ENCODE data around the gene SLC12A5.

SLC12A5 gene

DNA sequence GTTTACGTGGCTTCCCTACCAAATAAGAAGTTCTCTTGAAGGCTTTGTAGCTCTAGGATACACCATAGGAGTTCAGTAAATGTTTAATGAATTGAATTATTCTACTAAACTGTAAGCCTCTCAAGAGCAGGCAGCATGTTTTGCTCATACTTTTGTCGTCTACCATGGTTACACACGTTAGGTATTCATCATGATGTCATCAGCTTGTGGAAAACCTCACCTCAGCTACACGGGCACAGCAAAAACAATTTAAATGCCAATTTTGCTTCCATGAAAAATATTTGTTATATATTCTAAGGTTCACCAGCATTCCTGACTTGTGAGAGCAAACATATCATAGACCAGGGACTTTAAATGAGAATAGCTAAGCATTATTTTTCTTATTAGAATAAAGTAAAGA, 44.0 kb downstream of the SLC12A5 start:
- H3K79me2 ChIP-seq (ENCODE audit: low read length): peaks cover 9% of the 10 kb centered on the region; the same call in 1 of the 2 replicates
- TF ChIP-seq EZH2 (optimal IDR thresholded peaks at IDR 0.05; ENCODE audit: low read depth, low read length) (no peak), CTCF (IDR thresholded peaks at IDR 0.05; ENCODE audit: low read length) (no peak), EZH2phosphoT487 (IDR thresholded peaks at IDR 0.05; ENCODE audit: low read length) (no peak)
- no peak overlapping the region for H3K9ac ChIP-seq (ENCODE audit: low read length)
- H3K9me2 ChIP-seq (replicated peaks; ENCODE audit: insufficient read depth, low read length): no peaks in the 10 kb centered on the region
- H3K27me3 ChIP-seq (replicated peaks; ENCODE audit: insufficient read depth, low read length): no peaks in the 10 kb centered on the region
- no peak overlapping the region for H3K4me2 ChIP-seq (ENCODE audit: low read depth, low read length)
- H3K4me3 ChIP-seq (ENCODE audit: low read length): no peak overlapping the region
- H3K27ac ChIP-seq (ENCODE audit: low read length): no peak overlapping the region
- no peaks in the 10 kb centered on the region for H3K9me3 ChIP-seq (replicated peaks; ENCODE audit: insufficient read depth, low read length)
- peaks cover 7% of the 10 kb centered on the region for H3K4me1 ChIP-seq (ENCODE audit: low read length)
- no peaks in the 10 kb centered on the region for H3F3A ChIP-seq (ENCODE audit: insufficient read depth, low read length)
- no peak for DNase-seq
- peaks cover 4% of the 10 kb centered on the region; the same call in 1 of the 2 replicates for H4K20me1 ChIP-seq (ENCODE audit: insufficient read depth, low read length)
- H3K36me3 ChIP-seq (replicated peaks; ENCODE audit: insufficient read depth, low read length): peaks cover 5% of the 10 kb centered on the region; the same call in 1 of the 2 replicates
- no peak overlapping the region for H2AFZ ChIP-seq (ENCODE audit: low read length)

- H3K9ac ChIP-seq (ENCODE audit: low read length): no peak overlapping the region
- H3K4me3 ChIP-seq (ENCODE audit: low read length): no peak overlapping the region
- H3K27me3 ChIP-seq (replicated peaks; ENCODE audit: insufficient read depth, low read length): no peaks in the 10 kb centered on the region
- no peaks in the 10 kb centered on the region for H3F3A ChIP-seq (ENCODE audit: insufficient read depth, low read length)
- peaks cover 9% of the 10 kb centered on the region; the same call in 1 of the 2 replicates for H3K79me2 ChIP-seq (ENCODE audit: low read length)
- H3K36me3 ChIP-seq (replicated peaks; ENCODE audit: insufficient read depth, low read length): 0 out of 2 replicates have a peak, but pooled peaks cover 5% of the 10 kb centered on the region
- no peak for TF ChIP-seq EZH2phosphoT487 (IDR thresholded peaks at IDR 0.05; ENCODE audit: low read length)
- no peak for TF ChIP-seq EZH2 (optimal IDR thresholded peaks at IDR 0.05; ENCODE audit: low read depth, low read length)
- TF ChIP-seq CTCF (IDR thresholded peaks at IDR 0.05; ENCODE audit: low read length): no peak
- peaks cover 4% of the 10 kb centered on the region; the same call in 1 of the 2 replicates for H4K20me1 ChIP-seq (ENCODE audit: insufficient read depth, low read length)
- H3K4me2 ChIP-seq (ENCODE audit: low read depth, low read length): no peak overlapping the region
- no peak overlapping the region for H2AFZ ChIP-seq (ENCODE audit: low read length)
- DNase-seq: no peak
- peaks cover 11% of the 10 kb centered on the region for H3K4me1 ChIP-seq (ENCODE audit: low read length)
- H3K9me3 ChIP-seq (replicated peaks; ENCODE audit: insufficient read depth, low read length): no peaks in the 10 kb centered on the region
- H3K27ac ChIP-seq (ENCODE audit: low read length): no peak overlapping the region
- no peaks in the 10 kb centered on the region for H3K9me2 ChIP-seq (replicated peaks; ENCODE audit: insufficient read depth, low read length)
These were observed 44.4 kb downstream of the SLC12A5 start for GRCh38 chr20:46073443-46073842.

- peaks cover 5% of the 10 kb centered on the region; the same call in 1 of the 2 replicates for H3K36me3 ChIP-seq (replicated peaks; ENCODE audit: insufficient read depth, low read length)
These were observed 45.0 kb downstream of the SLC12A5 start for GRCh38 chr20:46074006-46074405.

More at GRCh38 chr20:46074006-46074405, 45.0 kb downstream of the SLC12A5 start:
- Histone ChIP-seq H3K4me3 (ENCODE audit: low read length) (no peak overlapping the region), H3K27ac (ENCODE audit: low read length) (no peak overlapping the region), H3F3A (ENCODE audit: insufficient read depth, low read length) (no peaks in the 10 kb centered on the region), H2AFZ (ENCODE audit: low read length) (no peak overlapping the region), H3K9me3 (replicated peaks; ENCODE audit: insufficient read depth, low read length) (no peaks in the 10 kb centered on the region), H3K27me3 (replicated peaks; ENCODE audit: insufficient read depth, low read length) (no peaks in the 10 kb centered on the region), H3K9me2 (replicated peaks; ENCODE audit: insufficient read depth, low read length) (no peaks in the 10 kb centered on the region), H3K4me2 (ENCODE audit: low read depth, low read length) (no peak overlapping the region), H4K20me1 (ENCODE audit: insufficient read depth, low read length) (peaks cover 4% of the 10 kb centered on the region; the same call in 1 of the 2 replicates), H3K9ac (ENCODE audit: low read length) (no peak overlapping the region), H3K79me2 (ENCODE audit: low read length) (peaks cover 13% of the 10 kb centered on the region), H3K4me1 (ENCODE audit: low read length) (peaks cover 17% of the 10 kb centered on the region)
- TF ChIP-seq CTCF (IDR thresholded peaks at IDR 0.05; ENCODE audit: low read length) (no peak), EZH2phosphoT487 (IDR thresholded peaks at IDR 0.05; ENCODE audit: low read length) (no peak)
- no peak for DNase-seq
